Heart left ventricle (tissue), 13 donors: ENCODE results near the gene LHX2.

Source experiments
- CTCF ChIP-seq, 12 donors: fragments of 200-600 bp; sonication (generic) in 4 of 12; IDR thresholded peaks; one replicate each; pipeline versions ENCODE4 v1.5.0 to v1.8.0; 2018 to 2022; ENCODE audit warnings: antibody characterized with exemption in 12 of 12, mild to moderate bottlenecking in 5 of 12
- POLR2A ChIP-seq, 2 donors: fragments of 450-650 bp; IDR thresholded peaks; one replicate each; pipeline ENCODE4 v1.6.1; 2017; ENCODE audit warnings: antibody characterized with exemption in 2 of 2, mild to moderate bottlenecking in 2 of 2, moderate library complexity in 2 of 2
- donor health status: ischemic (EF 13 %, LVEDD 7.1; RV severe dilation, severe dysfunction).
- donor health status: DM: no; HTN: yes; CAD: no.
- donor health status: DM: no; HTN: no; CAD: no.
- donor health status: ischemic (EF 25% LVEDD 6.9; RV normal size, moderate dysfunction).
- donor health status: ischemic (EF 25% LVEDD 5.7; RV mildly dilated, moderate dysfunction).
- donor health status: ischemic (EF 35%, LVEDD 5.7; RV mildly dilated, moderate dysfunction).
- donor health status: nonischemic (EF 11% LVEDD 7.7; RV severe dilation, severe dysfunction).
- donor health status: DM: yes; HTN: yes; CAD: no.
- donor health status: PGD.
- donor health status: ischemic (EF 29% LVEDD 5.4; RV normal size, mild dysfunction).
- donor health status: nonischemic (EF 23%, LVEDD 6.1; RV moderate dilation, normal function).

- TF ChIP-seq POLR2A (IDR thresholded peaks at IDR 0.05): no peak
- no peak for TF ChIP-seq CTCF (IDR thresholded peaks at IDR 0.05)
Measured at GRCh38 chr9:124001866-124002525, 9.6 kb upstream of the LHX2 start.
